Vagina (tissue), 2 donors: ENCODE results near the gene DLG5. TPM values are rescaled to one million over a fixed set of nuclear protein-coding genes. Genes with fewer than 3 reads are reported as not detected.

Experiments
- DNase-seq, 2 donors: peaks; one replicate each; pipeline ENCODE4 v3.0.0-alpha.2; 2017; ENCODE audit errors: extremely low spot score in 2 of 2
- H3K27ac ChIP-seq: fragments of 200-600 bp; sonication (generic); one replicate; pipeline ENCODE4 v1.5.1; 2019
- H3K27me3 ChIP-seq: fragments of 200-600 bp; sonication (generic); one replicate; pipeline ENCODE4 v1.5.1; 2019
- H3K36me3 ChIP-seq, 2 donors: fragments of 200-600 bp; sonication (generic); one replicate each; pipeline ENCODE4 v1.5.1; 2017 to 2019
- H3K4me1 ChIP-seq: fragments of 200-600 bp; sonication (generic); one replicate; pipeline ENCODE4 v1.5.1; 2019
- H3K4me3 ChIP-seq, 2 donors: fragments of 200-600 bp; sonication (generic); 1 replicate in 1 of 2; 2 replicates in 1 of 2; pipeline ENCODE4 v1.5.1; 2016 to 2019
- H3K9me3 ChIP-seq: fragments of 200-600 bp; sonication (generic); one replicate; pipeline ENCODE4 v1.5.1; 2019
- POLR2A ChIP-seq, 2 donors: fragments of 450-650 bp; IDR thresholded peaks; one replicate each; pipeline ENCODE4 v1.6.1; 2017; ENCODE audit warnings: antibody characterized with exemption in 2 of 2, mild to moderate bottlenecking in 2 of 2, moderate library complexity in 2 of 2
- POLR2AphosphoS5 ChIP-seq, 2 donors: sonication (generic); formaldehyde crosslinking; IDR thresholded peaks; one replicate each; pipeline ENCODE4 v1.9.0; 2017; ENCODE audit warnings: antibody characterized with exemption in 2 of 2, mild to moderate bottlenecking in 2 of 2, low read depth in 1 of 2; ENCODE audit not compliant: insufficient read depth in 1 of 2
- intact Hi-C: fragments of 100-400 bp; cut with DNase I; formaldehyde crosslinking; loops from one replicate; pipeline ENCODE4 v1.15.1; 2023
- total RNA-seq: library from RNA; depleted of rRNA; stranded (reverse); fragments of >200 nt; gene quantifications from one replicate; pipeline ENCODE4 v1.2.3, GENCODE V29; 2016
- TF ChIP-seq, protein P1 (sequence below), 3 experiments: fragments of 450-650 bp in 2 of 3; fragments of 200-600 bp in 1 of 3; sonication (generic) in 1 of 3; IDR thresholded peaks; one replicate each; pipeline ENCODE4 v1.5.1; 2017 to 2019; ENCODE audit warnings: antibody characterized with exemption in 3 of 3, mild to moderate bottlenecking in 2 of 3, moderate library complexity in 2 of 3

The DLG5 gene
- total RNA-seq, 1 donor from 2014 or later, result 57.5 TPM

DNA sequence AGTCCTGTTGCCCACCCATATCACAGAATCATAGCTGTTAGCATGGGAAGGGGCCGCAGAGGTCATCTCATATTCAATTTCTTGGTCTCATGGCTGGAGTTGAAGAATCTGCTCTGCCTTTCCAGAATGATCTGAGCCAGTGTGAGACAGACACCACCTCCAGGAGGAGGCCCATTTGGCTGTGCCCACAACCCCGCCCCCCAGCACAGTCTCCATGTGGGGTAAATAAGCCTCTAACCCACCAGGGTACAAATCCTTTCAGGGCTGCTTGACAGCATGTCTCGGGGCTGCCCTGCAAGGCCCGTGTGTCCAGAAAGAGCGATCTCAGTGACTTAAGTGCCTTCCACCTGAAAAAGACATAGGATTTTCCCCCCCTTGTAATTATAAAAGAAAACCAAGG, 137.5 kb downstream of the DLG5 start:
- intact Hi-C loops, result no loop called here
- DNase-seq, result no peak
- Histone ChIP-seq H3K27ac (no peak overlapping the region), H3K27me3 (no peaks in the 10 kb centered on the region), H3K4me3 (no peak overlapping the region), H3K4me1 (no peaks in the 10 kb centered on the region), H3K9me3 (no peaks in the 10 kb centered on the region), H3K36me3 (peaks cover 0 to 49% of the 10 kb centered on the region in 2 donors)
- TF ChIP-seq POLR2A (IDR thresholded peaks at IDR 0.05) (no peak), POLR2AphosphoS5 (IDR thresholded peaks at IDR 0.05; ENCODE audit: insufficient read depth in 1 of 2, low read depth in 1 of 2) (no peak)
- TF ChIP-seq, protein P1, sequence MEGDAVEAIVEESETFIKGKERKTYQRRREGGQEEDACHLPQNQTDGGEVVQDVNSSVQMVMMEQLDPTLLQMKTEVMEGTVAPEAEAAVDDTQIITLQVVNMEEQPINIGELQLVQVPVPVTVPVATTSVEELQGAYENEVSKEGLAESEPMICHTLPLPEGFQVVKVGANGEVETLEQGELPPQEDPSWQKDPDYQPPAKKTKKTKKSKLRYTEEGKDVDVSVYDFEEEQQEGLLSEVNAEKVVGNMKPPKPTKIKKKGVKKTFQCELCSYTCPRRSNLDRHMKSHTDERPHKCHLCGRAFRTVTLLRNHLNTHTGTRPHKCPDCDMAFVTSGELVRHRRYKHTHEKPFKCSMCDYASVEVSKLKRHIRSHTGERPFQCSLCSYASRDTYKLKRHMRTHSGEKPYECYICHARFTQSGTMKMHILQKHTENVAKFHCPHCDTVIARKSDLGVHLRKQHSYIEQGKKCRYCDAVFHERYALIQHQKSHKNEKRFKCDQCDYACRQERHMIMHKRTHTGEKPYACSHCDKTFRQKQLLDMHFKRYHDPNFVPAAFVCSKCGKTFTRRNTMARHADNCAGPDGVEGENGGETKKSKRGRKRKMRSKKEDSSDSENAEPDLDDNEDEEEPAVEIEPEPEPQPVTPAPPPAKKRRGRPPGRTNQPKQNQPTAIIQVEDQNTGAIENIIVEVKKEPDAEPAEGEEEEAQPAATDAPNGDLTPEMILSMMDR (IDR thresholded peaks at IDR 0.05), result no peak

DNA sequence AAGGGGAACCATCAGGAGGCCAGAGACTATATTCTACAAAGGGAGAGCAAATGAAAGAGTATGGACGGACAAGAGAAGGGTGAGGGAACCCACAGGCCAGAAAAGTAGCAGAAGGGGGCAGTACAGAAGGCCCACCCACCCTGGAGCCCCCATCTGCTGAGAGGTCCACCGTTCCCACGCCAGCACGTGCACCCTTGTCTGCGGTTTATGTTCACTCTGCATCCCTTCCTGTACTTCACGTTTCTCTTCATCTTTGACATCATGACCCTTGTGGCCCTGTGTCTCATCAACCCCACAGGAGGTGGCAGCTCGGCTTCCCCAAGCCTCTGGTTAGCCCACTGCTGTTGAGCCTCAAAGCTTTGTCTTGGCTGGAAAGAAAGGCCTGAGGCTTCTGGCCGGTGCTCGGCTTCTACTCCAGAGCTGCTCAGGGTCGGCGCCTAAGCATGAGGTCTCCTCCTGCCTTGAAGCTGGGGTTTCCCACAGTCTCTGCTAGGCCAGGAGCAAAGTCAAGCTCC, 138.0 kb downstream of the DLG5 start:
- H3K27me3 ChIP-seq, result no peaks in the 10 kb centered on the region
- intact Hi-C loops, result no loop called here
- no peak overlapping the region for H3K27ac ChIP-seq
- H3K9me3 ChIP-seq, result no peaks in the 10 kb centered on the region
- no peaks in the 10 kb centered on the region for H3K4me1 ChIP-seq
- DNase-seq, result no peak
- H3K36me3 ChIP-seq, result peaks cover 0 to 44% of the 10 kb centered on the region in 2 donors
- TF ChIP-seq POLR2AphosphoS5 (IDR thresholded peaks at IDR 0.05; ENCODE audit: insufficient read depth in 1 of 2, low read depth in 1 of 2) (no peak), POLR2A (IDR thresholded peaks at IDR 0.05) (no peak)
- TF ChIP-seq, protein P1 (IDR thresholded peaks at IDR 0.05), result no peak
- H3K4me3 ChIP-seq, result no peak overlapping the region

GRCh38 chr10:77787440-77787839, 139.1 kb downstream of the DLG5 start:
- TF ChIP-seq, protein P1 (IDR thresholded peaks at IDR 0.05), result no peak
- TF ChIP-seq POLR2A (IDR thresholded peaks at IDR 0.05) (no peak), POLR2AphosphoS5 (IDR thresholded peaks at IDR 0.05; ENCODE audit: insufficient read depth in 1 of 2, low read depth in 1 of 2) (no peak)
- intact Hi-C loops, result no loop called here
- H3K4me1 ChIP-seq, result no peaks in the 10 kb centered on the region
- H3K9me3 ChIP-seq, result no peaks in the 10 kb centered on the region
- H3K27me3 ChIP-seq, result no peaks in the 10 kb centered on the region
- no peak for DNase-seq
- H3K27ac ChIP-seq, result no peak overlapping the region
- H3K4me3 ChIP-seq, result no peak overlapping the region
- H3K36me3 ChIP-seq, result peaks cover 0 to 44% of the 10 kb centered on the region in 2 donors

GRCh38 chr10:77784856-77785255, 141.7 kb downstream of the DLG5 start:
- intact Hi-C loops, result no loop called here
- no peak for DNase-seq
- H3K4me3 ChIP-seq, result no peak overlapping the region
- H3K27me3 ChIP-seq, result no peaks in the 10 kb centered on the region
- peaks cover 0 to 31% of the 10 kb centered on the region in 2 donors for H3K36me3 ChIP-seq
- no peak overlapping the region for H3K27ac ChIP-seq
- no peaks in the 10 kb centered on the region for H3K4me1 ChIP-seq
- TF ChIP-seq POLR2A (IDR thresholded peaks at IDR 0.05), result no peak
- no peak for TF ChIP-seq POLR2AphosphoS5 (IDR thresholded peaks at IDR 0.05; ENCODE audit: insufficient read depth in 1 of 2, low read depth in 1 of 2)
- TF ChIP-seq, protein P1 (IDR thresholded peaks at IDR 0.05), result no peak
- no peaks in the 10 kb centered on the region for H3K9me3 ChIP-seq

- H3K27ac ChIP-seq, result no peak overlapping the region
- no peak overlapping the region for H3K4me3 ChIP-seq
- no peaks in the 10 kb centered on the region for H3K9me3 ChIP-seq
- no peak for TF ChIP-seq POLR2A (IDR thresholded peaks at IDR 0.05)
- no peak for TF ChIP-seq POLR2AphosphoS5 (IDR thresholded peaks at IDR 0.05; ENCODE audit: insufficient read depth in 1 of 2, low read depth in 1 of 2)
- TF ChIP-seq, protein P1 (IDR thresholded peaks at IDR 0.05), result no peak
- H3K27me3 ChIP-seq, result no peaks in the 10 kb centered on the region
- intact Hi-C loops, result no loop called here
- peaks cover 0 to 21% of the 10 kb centered on the region in 2 donors for H3K36me3 ChIP-seq
- no peaks in the 10 kb centered on the region for H3K4me1 ChIP-seq
- DNase-seq, result no peak
These were observed 144.1 kb downstream of the DLG5 start for GRCh38 chr10:77782328-77783061.
